IPS DF 4.7 (cell line): ENCODE measurements around the gene PRAMEF26.
"Not testable (repeated sequence)": the region's sequence is repeated elsewhere in the genome, so short reads cannot be mapped to it uniquely, and the experiment has no call there.

ENCODE experiments used
- DNase-seq: peaks from one replicate; pipeline ENCODE4 v3.0.0-alpha.2; 2013; ENCODE audit warnings: low spot score; ENCODE audit errors: extremely low read depth

PRAMEF26 gene

GRCh38 chr1:13155909-13156308 lies at the start of gene PRAMEF26:
PRAMEF26 (minus strand) TSS chr1:13156009; CDS start chr1:13153095, 2,914 bp downstream.
- not testable (repeated sequence) for DNase-seq

GRCh38 chr1:13201309-13201708 lies 45.5 kb upstream of the PRAMEF26 start, which contains the start of gene PRAMEF13:
PRAMEF13 (minus strand) TSS chr1:13201409; CDS start chr1:13199589, 1,820 bp downstream.
- DNase-seq = not testable (repeated sequence)

- not testable (repeated sequence) for DNase-seq
These were observed 15.7 kb upstream of the PRAMEF26 start, which contains the start of gene PRAMEF9 for GRCh38 chr1:13171548-13171947. PRAMEF9 (plus strand) TSS chr1:13171848; CDS start chr1:13175281, 3,433 bp downstream.

GRCh38 chr1:13165531-13165930 lies 9.7 kb upstream of the PRAMEF26 start, which contains the start of gene HNRNPCL4:
HNRNPCL4 (minus strand) TSS chr1:13165631; CDS start chr1:13165467, 164 bp downstream.
- not testable (repeated sequence) for DNase-seq

GRCh38 chr1:13116754-13117153 lies 39.1 kb downstream of the PRAMEF26 start, which contains the start of gene HNRNPCL2:
HNRNPCL2 (minus strand) TSS chr1:13116854; CDS start chr1:13116400, 454 bp downstream.
- not testable (repeated sequence) for DNase-seq
